NB4 (cell line): Measurements from ENCODE around the gene HPCAL1.

Experiments used
- CTCF ChIP-seq: IDR thresholded peaks from one replicate; pipeline ENCODE4 v1.5.1; 2012; ENCODE audit warnings: low read depth, low read length
- POLR2A ChIP-seq: IDR thresholded peaks from 2 replicates; pipeline ENCODE4 v1.6.1; 2011; ENCODE audit warnings: mild to moderate bottlenecking; ENCODE audit not compliant: insufficient read length; ENCODE audit errors: extremely low read depth
- TF ChIP-seq, protein P1 (sequence below): IDR thresholded peaks from 2 replicates; pipeline ENCODE4 v1.6.1; 2011; ENCODE audit warnings: low read depth, low read length

- no peak for TF ChIP-seq CTCF
- no peak for TF ChIP-seq POLR2A
- TF ChIP-seq, protein P1, sequence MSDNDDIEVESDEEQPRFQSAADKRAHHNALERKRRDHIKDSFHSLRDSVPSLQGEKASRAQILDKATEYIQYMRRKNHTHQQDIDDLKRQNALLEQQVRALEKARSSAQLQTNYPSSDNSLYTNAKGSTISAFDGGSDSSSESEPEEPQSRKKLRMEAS: no peak
Observed at GRCh38 chr2:10353931-10354330, 51.2 kb downstream of the HPCAL1 start.
